T-helper 2 cell treated with Interferon-gamma antibody and Interleukin-4, amounts not matched to agents 5 μg/mL and 100 μg/mL, for 36 hours (primary cell): ENCODE data around the gene HIPK4.

Source experiments
- DNase-seq: peaks from one replicate; pipeline ENCODE4 v3.0.0; 2021; ENCODE audit warnings: low spot score
- H3K27ac Mint-ChIP-seq: one replicate; pipeline ENCODE4 v1.8.0; 2021; ENCODE audit warnings: mild to moderate bottlenecking, mixed read lengths
- H3K27me3 Mint-ChIP-seq: one replicate; pipeline ENCODE4 v1.8.0; 2021; ENCODE audit warnings: low read depth, mixed read lengths
- H3K36me3 Mint-ChIP-seq: one replicate; pipeline ENCODE4 v1.8.0; 2021; ENCODE audit warnings: low read depth, mixed read lengths
- H3K4me1 Mint-ChIP-seq: one replicate; pipeline ENCODE4 v1.8.0; 2021; ENCODE audit warnings: low read depth, mixed read lengths
- H3K4me3 Mint-ChIP-seq: one replicate; pipeline ENCODE4 v1.8.0; 2022; ENCODE audit warnings: mild to moderate bottlenecking, moderate library complexity, mixed read lengths
- H3K9me3 Mint-ChIP-seq: one replicate; pipeline ENCODE4 v1.8.0; 2021; ENCODE audit warnings: mixed read lengths

The HIPK4 gene

DNA sequence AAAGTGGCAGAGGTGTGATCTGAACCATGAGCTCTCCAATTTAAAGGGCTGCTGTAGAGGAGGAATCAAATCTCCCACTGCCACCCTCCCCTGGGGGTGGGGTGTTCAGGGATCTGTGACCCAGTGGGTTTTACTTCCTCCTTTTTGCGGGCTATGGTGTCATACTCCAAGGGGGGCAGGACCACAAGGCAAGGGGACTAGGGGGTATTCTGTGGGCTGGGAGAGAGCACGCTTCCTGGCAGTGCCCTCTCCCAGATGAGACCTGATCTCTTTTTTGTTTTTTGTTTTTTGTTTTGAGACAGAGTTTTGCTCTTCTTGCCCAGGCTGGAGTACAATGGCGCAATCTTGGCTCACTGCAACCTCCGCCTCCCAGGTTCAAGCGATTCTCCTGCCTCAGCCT is 31.2 kb downstream of the HIPK4 start:
- H3K27ac Mint-ChIP-seq, result no peak overlapping the region
- H3K36me3 Mint-ChIP-seq, result no peaks in the 10 kb centered on the region

DNA sequence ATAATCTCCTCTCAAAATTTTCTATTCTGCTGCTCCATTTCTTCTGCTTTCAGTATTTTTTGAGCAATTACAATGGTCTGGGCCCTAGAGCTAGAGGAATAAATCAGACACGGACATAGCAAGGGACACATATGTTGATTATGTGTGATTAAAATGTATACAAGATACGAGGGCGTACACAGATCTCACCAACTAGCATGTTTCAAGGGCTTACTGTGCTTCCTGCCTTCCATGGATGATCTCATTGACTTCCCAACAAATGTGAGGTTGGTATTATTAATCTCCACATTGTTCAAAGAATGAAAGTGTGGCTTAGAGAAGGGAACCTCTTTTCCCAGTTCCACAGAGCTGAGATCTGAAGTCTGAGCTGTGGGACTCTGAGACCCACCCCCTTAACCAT is 32.3 kb downstream of the HIPK4 start:
- Mint-ChIP-seq H3K4me1 (peaks cover 9% of the 10 kb centered on the region), H3K9me3 (no peaks in the 10 kb centered on the region), H3K4me3 (no peak overlapping the region), H3K27ac (peak overlapping the region; percentile 15), H3K27me3 (no peaks in the 10 kb centered on the region), H3K36me3 (no peaks in the 10 kb centered on the region)
- no peak for DNase-seq

More for the DNA sequence above, 31.2 kb downstream of the HIPK4 start:
- Mint-ChIP-seq H3K9me3 (no peaks in the 10 kb centered on the region), H3K4me1 (peaks cover 13% of the 10 kb centered on the region), H3K4me3 (no peak overlapping the region), H3K27me3 (no peaks in the 10 kb centered on the region)
- no peak for DNase-seq

DNA sequence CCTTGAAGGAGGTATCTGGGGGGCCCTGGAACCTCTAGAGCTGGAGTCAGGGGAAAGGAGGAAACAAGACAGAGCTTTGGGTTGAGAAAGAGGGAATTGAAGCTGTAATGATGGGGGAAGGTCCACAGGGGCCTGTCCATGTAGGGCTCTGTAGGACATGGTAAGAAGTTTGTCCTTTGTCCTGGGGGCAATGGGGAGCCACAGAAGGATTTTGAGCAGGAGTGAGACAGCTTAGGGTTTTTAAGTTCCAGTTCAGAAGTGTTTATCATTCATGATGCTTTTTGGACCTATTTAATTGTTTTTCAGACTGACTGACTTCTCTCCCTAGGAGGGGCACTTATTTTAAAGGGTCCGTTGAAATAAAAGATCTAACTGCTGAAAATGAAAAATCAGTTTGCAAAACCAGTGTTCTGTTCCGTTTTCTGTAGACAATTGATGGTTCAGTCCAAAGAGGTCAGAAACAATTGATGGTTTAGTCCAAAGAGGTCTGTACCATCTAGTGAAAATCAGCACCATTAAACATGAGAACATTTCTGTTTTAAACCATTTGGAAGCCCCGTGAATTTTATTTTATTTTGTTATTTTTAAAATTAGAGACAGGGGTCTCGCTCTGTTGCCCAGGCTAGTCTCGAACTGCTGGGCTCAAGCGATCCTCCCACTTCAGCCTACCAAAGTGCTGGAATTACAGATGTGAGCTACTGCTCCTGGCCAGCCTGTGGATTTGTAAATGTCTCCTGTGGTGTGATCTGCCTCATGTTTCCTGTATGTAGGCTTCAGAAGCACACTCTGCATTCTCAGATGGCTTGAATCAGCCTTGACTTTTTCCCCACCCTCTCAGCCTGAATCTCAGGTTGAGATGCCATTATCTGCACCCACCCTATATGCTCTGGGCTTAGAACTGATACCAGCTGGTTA is 33.0 kb downstream of the HIPK4 start:
- H3K9me3 Mint-ChIP-seq, result no peaks in the 10 kb centered on the region
- no peak overlapping the region for H3K4me3 Mint-ChIP-seq
- peaks cover 9% of the 10 kb centered on the region for H3K4me1 Mint-ChIP-seq
- H3K27me3 Mint-ChIP-seq, result no peaks in the 10 kb centered on the region
- no peak overlapping the region for H3K27ac Mint-ChIP-seq
- DNase-seq, result no peak
- no peaks in the 10 kb centered on the region for H3K36me3 Mint-ChIP-seq

DNA sequence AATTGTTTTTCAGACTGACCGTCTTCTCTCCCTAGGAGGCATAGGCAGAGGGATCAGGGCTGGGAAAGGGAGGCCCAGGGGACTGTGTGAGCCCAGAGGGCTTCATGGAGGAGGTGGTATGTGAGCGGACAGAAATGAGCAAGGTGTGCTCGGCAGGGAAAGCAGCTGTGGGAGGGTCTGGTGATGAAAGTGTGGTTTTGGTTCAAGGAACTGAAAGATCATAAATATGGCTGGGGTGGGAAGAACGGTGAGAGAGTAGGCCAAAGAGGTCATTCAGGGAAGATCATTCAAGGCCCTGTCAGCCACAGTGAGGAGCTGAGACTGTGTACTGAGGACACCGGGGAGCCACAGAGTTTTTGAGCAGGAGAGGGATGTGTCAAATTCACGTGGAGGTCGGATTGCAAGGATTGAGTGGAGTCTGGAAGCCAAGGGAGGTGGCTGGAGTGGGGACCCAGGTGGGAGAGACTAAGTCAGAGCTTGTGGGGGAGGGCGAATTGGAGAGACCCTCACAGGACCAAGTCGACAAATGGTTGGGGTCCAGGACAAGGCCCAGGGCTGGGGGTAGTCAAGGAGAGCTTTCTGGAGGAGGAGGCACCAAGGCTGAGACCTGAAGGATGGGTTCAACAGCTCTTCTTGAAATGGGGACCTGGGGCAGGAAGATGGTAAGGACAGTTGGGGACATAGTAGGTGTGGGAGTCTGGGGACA is 33.9 kb downstream of the HIPK4 start:
- no peak for DNase-seq
- H3K27me3 Mint-ChIP-seq, result no peaks in the 10 kb centered on the region
- H3K9me3 Mint-ChIP-seq, result no peaks in the 10 kb centered on the region
- H3K27ac Mint-ChIP-seq, result peak overlapping the region; percentile 2
- H3K4me3 Mint-ChIP-seq, result no peak overlapping the region
- H3K36me3 Mint-ChIP-seq, result no peaks in the 10 kb centered on the region
- H3K4me1 Mint-ChIP-seq, result peaks cover 8% of the 10 kb centered on the region

DNA sequence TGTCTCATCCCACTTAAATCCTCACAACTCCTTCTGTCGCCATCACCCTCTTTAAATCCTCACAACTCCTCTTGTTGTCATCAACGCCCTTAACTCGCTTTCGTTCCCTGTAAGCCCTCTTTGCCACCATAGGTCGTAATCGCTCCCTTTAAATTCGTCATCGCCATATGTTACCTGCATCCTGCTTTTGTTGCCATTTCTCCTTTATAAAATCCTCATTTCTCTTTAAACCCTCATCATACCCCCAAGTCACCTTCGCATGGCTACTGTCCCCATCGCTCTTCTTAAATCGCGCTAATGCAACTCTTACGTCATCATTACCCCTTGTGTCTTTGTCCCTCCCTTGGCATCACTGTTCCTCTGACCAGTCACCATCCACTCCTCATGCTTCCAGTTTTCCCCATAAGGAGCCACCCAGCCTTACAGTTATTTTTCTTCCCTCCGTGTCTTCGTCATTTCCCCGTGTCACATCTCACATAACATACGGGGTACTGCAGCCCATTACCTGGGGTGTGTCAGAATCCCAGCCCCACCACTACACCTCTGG is 40.9 kb downstream of the HIPK4 start:
- Mint-ChIP-seq H3K4me3 (peak overlapping the region; percentile 91), H3K4me1 (peaks cover 22% of the 10 kb centered on the region), H3K36me3 (peaks cover 2% of the 10 kb centered on the region), H3K9me3 (no peaks in the 10 kb centered on the region), H3K27ac (peak overlapping the region; percentile 96), H3K27me3 (no peaks in the 10 kb centered on the region)
- no peak for DNase-seq

DNA sequence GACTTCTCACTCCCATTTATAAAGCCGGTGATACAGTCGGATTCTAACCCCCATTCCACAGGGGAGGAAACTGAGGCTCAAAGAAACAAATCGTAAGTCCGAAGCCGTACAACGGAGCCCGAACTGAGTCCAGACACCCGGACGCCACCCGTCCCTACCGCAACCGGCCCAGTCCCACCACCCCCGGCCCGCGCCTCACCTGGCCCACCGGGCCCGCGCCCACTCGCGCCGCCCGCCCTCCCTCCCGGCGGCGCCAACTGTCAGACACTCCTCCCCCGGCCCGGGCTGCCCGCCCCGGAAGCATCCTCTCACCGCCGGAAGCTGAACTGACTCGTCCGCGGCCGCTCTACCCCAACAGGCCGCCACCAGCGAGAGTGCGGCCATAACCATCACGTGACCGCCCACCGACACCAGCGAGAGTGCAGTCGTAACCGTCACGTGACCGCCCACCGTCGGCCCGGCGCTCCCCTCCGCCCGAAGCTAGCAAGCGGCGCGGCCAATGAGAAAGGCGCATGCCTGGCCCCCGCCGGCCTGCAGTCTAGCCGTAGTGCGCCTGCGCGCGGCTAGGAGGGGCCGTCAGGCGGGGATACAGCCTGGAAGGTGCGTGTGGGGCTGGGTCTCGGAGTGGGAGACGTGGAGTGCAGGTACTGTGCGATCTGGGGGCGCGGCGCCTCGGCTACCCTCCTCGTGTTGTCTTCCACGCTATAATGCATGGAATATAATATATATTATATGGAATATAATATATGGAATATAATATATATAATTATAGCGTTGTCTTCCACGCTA is 41.7 kb downstream of the HIPK4 start, which contains the start of the genes C19orf47 and PLD3:
C19orf47 (minus strand) TSS at position 273 of the 789 bp plus-strand sequence. CDS start 6,540 bp downstream, outside the sequence.
PLD3 (plus strand) TSS at position 571 of the 789 bp plus-strand sequence. CDS start 17,789 bp downstream, outside the sequence.
- no peaks in the 10 kb centered on the region for H3K9me3 Mint-ChIP-seq
- peak within 1 kb of the TSS; percentile 91 for H3K4me3 Mint-ChIP-seq
- peak within 1 kb of the TSS; percentile 96 for H3K27ac Mint-ChIP-seq
- H3K27me3 Mint-ChIP-seq, result no peaks in the 10 kb centered on the region
- peaks cover 22% of the 10 kb centered on the region for H3K4me1 Mint-ChIP-seq
- H3K36me3 Mint-ChIP-seq, result peaks cover 2% of the 10 kb centered on the region
- peak; percentile 100 for DNase-seq

DNA sequence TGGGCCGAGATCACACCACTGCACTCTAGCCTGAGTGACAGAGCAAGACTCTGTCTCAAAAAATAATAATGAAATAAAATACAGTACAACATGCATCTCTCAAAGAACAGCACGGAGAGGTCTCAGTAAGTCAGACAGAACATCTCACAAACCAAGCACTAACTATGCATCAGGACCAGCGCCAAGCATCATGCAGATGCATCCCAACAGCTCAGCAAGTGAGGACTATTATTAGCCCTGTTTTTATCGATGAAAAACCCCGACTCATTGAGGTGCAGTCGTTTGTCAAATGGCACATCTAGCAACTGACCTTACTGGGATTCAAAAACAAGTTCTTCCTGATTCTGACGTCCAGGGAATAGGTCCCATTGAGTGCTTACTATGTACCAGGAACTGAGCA is 45.6 kb downstream of the HIPK4 start:
- Mint-ChIP-seq H3K27ac (peak overlapping the region; percentile 19), H3K36me3 (peaks cover 3% of the 10 kb centered on the region), H3K9me3 (no peaks in the 10 kb centered on the region), H3K27me3 (no peaks in the 10 kb centered on the region), H3K4me1 (peaks cover 18% of the 10 kb centered on the region), H3K4me3 (no peak overlapping the region)
- no peak for DNase-seq

DNA sequence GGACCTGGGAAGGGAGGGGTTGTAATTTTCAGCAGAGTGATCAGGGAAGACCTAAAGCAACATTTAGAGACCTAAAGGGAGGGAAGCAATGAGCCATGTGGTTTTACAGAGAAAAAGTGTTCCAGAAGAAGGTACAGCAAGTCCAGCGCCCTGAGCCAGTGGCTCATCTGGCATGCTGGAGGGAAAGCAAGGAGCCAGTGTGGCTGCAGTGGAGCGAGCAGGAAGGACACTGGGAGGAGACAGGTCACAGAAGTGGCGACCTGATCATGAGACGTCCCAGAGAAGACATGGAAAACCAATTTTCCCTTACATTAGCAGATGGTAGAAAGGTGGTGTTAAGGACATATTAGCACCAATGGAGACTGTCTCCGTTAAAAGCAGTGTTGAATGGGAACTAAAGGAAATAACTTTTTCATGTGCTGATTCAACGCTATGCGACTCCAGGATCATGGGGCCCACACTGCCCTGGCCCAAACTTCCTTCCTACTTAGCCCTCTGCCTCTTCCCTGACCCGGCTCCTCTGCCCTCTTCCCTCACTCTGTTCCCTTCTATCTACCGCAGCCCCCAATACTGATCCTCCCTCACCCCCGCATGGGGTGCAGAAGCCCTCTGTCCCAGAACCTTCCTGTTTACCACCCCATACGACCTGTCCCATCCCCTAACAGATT is 47.2 kb downstream of the HIPK4 start:
- no peaks in the 10 kb centered on the region for H3K27me3 Mint-ChIP-seq
- H3K4me3 Mint-ChIP-seq, result no peak overlapping the region
- H3K36me3 Mint-ChIP-seq, result peaks cover 10% of the 10 kb centered on the region
- DNase-seq, result no peak
- H3K27ac Mint-ChIP-seq, result peak overlapping the region; percentile 16
- H3K9me3 Mint-ChIP-seq, result no peaks in the 10 kb centered on the region
- peaks cover 12% of the 10 kb centered on the region for H3K4me1 Mint-ChIP-seq

DNA sequence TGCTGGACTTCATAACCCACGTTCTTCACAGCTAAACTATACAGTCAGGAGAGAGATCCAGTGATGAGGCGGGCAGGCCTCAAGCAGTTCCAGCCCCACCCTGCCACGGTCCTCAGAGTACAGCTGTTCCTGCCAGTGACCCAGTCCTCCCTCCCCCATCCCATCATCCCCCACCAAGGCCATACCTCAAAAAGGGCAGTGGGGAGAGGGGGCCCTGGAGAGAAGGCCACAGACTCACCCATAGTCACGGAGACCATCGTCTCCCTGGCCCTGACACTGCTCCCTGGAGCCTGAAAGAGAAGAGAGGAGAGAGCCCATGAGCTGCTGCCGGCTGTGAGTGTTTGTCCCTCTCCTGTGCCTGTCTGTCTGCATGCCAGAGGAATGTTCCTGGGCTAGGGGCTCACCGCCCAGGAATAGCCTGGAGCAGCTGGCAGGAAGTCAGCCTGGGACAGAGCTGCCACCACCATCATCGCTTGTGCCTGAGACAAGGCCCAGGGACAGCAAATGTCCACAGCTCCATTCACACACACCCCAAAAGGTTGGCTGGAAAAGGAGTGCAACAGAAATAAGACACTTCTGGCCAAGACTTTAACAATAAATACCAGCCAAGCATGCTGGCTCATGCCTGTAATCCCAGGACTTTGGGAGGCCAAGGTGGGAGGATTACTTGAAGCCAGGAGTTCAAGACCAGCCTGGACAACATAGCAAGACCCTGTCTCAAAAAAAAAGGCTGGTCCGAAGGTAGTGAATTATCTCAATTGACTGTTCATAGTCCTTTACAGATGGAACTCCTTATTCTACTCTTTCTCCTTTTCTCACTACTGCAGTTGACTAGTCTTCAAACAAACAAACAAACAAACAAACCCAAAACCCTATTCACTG is 48.1 kb downstream of the HIPK4 start:
- no peak for DNase-seq
- Mint-ChIP-seq H3K36me3 (peaks cover 10% of the 10 kb centered on the region), H3K27ac (peak overlapping the region; percentile 16), H3K27me3 (no peaks in the 10 kb centered on the region), H3K4me1 (peaks cover 6% of the 10 kb centered on the region), H3K9me3 (no peaks in the 10 kb centered on the region), H3K4me3 (no peak overlapping the region)

DNA sequence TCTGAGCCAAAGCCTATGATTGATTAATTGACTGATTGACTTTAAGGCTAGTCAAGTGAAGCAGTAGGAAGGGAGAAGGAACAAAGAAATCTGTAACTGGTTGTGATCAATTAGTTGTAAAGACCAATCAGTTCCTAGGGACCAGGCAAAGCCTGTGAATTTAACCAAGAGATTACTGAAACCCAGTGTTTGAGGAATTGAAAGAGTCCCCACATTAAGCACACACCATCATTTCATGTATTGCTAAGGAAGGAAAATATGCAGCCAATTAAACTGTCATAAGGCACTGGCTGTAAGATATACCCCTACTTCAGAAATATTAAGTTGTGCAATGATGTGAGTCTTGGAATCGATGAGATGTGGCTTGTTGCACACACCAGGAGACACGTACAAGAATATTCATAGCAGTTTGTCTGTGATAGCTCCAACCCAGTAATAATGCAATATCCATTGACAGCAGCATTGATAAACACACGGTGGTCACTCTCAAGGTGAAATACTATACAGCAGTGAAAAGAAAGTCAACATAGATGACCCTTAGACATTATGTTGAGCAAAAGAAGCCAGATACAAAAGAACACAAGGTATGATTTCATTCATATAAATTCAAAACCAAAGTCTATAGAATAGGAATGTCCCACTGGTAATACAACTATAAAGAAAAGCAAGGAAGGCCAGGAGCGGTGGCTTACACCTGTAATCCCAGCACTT is 50.8 kb downstream of the HIPK4 start:
- Mint-ChIP-seq H3K27ac (no peak overlapping the region), H3K4me3 (no peak overlapping the region), H3K9me3 (no peaks in the 10 kb centered on the region), H3K27me3 (no peaks in the 10 kb centered on the region), H3K4me1 (peaks cover 1% of the 10 kb centered on the region), H3K36me3 (peaks cover 17% of the 10 kb centered on the region)
- DNase-seq, result no peak

DNA sequence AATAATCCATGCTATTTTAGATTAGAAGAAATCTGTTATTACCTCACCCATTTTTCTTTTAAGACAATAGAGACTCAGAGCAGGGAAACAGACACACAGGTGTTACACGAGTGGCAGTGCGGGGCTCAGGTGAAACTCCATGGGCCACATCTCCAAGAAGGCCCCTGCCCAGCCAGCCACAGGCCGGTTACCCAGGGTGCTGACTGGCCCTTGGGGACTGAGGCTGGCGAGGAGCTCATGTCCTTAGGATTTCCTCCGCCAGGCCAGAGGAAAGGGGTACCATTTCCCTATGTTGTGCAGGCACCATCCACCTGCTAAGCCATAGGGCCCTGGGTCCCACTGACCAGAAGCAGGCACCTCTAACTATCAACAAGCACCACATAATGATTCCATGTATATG is 52.4 kb downstream of the HIPK4 start:
- Mint-ChIP-seq H3K4me1 (peaks cover 1% of the 10 kb centered on the region), H3K36me3 (peaks cover 26% of the 10 kb centered on the region), H3K9me3 (no peaks in the 10 kb centered on the region), H3K27me3 (no peaks in the 10 kb centered on the region), H3K4me3 (no peak overlapping the region), H3K27ac (no peak overlapping the region)
- DNase-seq, result no peak

DNA sequence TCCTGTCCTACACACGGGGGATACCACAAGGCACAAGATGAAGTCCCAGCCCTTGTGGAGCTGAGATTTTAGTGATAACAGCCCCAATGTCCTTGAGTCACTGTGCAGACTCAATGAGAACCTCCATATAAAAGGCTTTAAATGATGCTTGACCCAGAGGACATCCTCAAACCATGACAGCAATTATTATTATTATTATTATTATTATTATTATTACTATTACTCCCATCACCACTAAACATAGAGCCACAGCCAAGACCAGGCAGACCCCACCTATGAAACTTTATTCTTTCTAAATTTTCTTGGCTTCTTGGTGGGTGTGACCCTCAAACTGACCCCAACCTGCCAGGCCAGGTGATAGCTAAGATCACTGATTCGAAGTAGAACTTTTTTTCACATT is 52.9 kb downstream of the HIPK4 start:
- no peak for DNase-seq
- no peak overlapping the region for H3K27ac Mint-ChIP-seq
- peaks cover 26% of the 10 kb centered on the region for H3K36me3 Mint-ChIP-seq
- no peaks in the 10 kb centered on the region for H3K27me3 Mint-ChIP-seq
- H3K9me3 Mint-ChIP-seq, result no peaks in the 10 kb centered on the region
- H3K4me1 Mint-ChIP-seq, result peaks cover 1% of the 10 kb centered on the region
- H3K4me3 Mint-ChIP-seq, result no peak overlapping the region
